ENCODE measurements around the gene VPS11.
A peak's percentile ranks its signal among the peaks of the same experiment; 100 is the strongest.

Gene VPS11

GRCh38 chr11:119029069-119029339, 38.6 kb upstream of the VPS11 start:
- Histone ChIP-seq H3K27ac (ENCODE audit: low read depth, low read length) (no peak overlapping the region), H3F3A (ENCODE audit: control insufficient read depth, insufficient read depth) (no peaks in the 10 kb centered on the region; the same call in none of the 2 replicates), H3K9me2 (replicated peaks; ENCODE audit: control insufficient read depth, low read length) (no peaks in the 10 kb centered on the region), H3K27me3 (ENCODE audit: control insufficient read depth, low read length) (no peaks in the 10 kb centered on the region), H3K4me3 (ENCODE audit: low read length) (peak overlapping the region; percentile 97), H3K79me2 (ENCODE audit: control insufficient read depth, low read length) (peaks cover 24% of the 10 kb centered on the region), H3K36me3 (ENCODE audit: control insufficient read depth, low read length) (peaks cover 58% of the 10 kb centered on the region), H3K4me1 (ENCODE audit: control insufficient read depth, low read length) (peaks cover 18% of the 10 kb centered on the region), H3K4me2 (ENCODE audit: low read length) (peak overlapping the region; percentile 64), H3K9me3 (ENCODE audit: control insufficient read depth, insufficient read depth, low read length) (no peaks in the 10 kb centered on the region), H4K20me1 (ENCODE audit: control insufficient read depth, insufficient read depth, low read depth, low read length) (no peaks in the 10 kb centered on the region)
- TF ChIP-seq EZH2phosphoT487 (IDR thresholded peaks at IDR 0.05; ENCODE audit: borderline replicate concordance, low read length) (no peak), CTCF (IDR thresholded peaks at IDR 0.05; ENCODE audit: low read depth, low read length, poor library complexity, severe bottlenecking) (no peak)

- Histone ChIP-seq H4K20me1 (ENCODE audit: control insufficient read depth, insufficient read depth, low read depth, low read length) (no peaks in the 10 kb centered on the region), H3K4me1 (ENCODE audit: control insufficient read depth, low read length) (peaks cover 18% of the 10 kb centered on the region), H3K79me2 (ENCODE audit: control insufficient read depth, low read length) (peaks cover 24% of the 10 kb centered on the region), H3K27me3 (ENCODE audit: control insufficient read depth, low read length) (no peaks in the 10 kb centered on the region), H3K4me3 (ENCODE audit: low read length) (peak overlapping the region; percentile 97), H3K27ac (ENCODE audit: low read depth, low read length) (0 out of 2 replicates have a peak overlapping the region, but pooled peaks have one; percentile 48), H3K36me3 (ENCODE audit: control insufficient read depth, low read length) (peaks cover 53% of the 10 kb centered on the region), H3K4me2 (ENCODE audit: low read length) (peak overlapping the region; percentile 64), H3K9me2 (replicated peaks; ENCODE audit: control insufficient read depth, low read length) (no peaks in the 10 kb centered on the region), H3K9me3 (ENCODE audit: control insufficient read depth, insufficient read depth, low read length) (no peaks in the 10 kb centered on the region), H3F3A (ENCODE audit: control insufficient read depth, insufficient read depth) (no peaks in the 10 kb centered on the region; the same call in 1 of the 2 replicates)
- no peak for TF ChIP-seq CTCF (IDR thresholded peaks at IDR 0.05; ENCODE audit: low read depth, low read length, poor library complexity, severe bottlenecking)
- no peak for TF ChIP-seq EZH2phosphoT487 (IDR thresholded peaks at IDR 0.05; ENCODE audit: borderline replicate concordance, low read length)
Measured at GRCh38 chr11:119029340-119030028, 38.1 kb upstream of the VPS11 start.

DNA sequence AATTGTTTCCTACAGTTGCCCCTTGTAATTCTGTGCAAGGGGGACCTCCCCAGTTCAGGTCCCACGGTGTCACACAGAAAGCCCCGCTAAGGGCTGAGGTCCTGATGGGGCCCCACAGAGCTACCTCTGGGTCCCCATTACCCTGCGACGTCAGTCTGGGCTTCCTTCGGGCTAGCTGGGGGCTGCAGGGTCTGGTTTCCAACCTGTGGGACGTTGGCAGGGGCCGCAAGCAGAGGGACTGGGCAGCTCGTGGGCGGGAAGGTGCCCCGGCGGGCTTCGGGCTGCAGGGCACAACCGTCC, 37.6 kb upstream of the VPS11 start:
- Histone ChIP-seq H3K4me1 (ENCODE audit: control insufficient read depth, low read length) (peaks cover 18% of the 10 kb centered on the region), H3K4me2 (ENCODE audit: low read length) (peak overlapping the region; percentile 64), H3K36me3 (ENCODE audit: control insufficient read depth, low read length) (peaks cover 48% of the 10 kb centered on the region), H3K4me3 (ENCODE audit: low read length) (peak overlapping the region; percentile 97), H3K27me3 (ENCODE audit: control insufficient read depth, low read length) (no peaks in the 10 kb centered on the region), H3K9me2 (replicated peaks; ENCODE audit: control insufficient read depth, low read length) (no peaks in the 10 kb centered on the region), H3F3A (ENCODE audit: control insufficient read depth, insufficient read depth) (no peaks in the 10 kb centered on the region; the same call in 1 of the 2 replicates), H3K27ac (ENCODE audit: low read depth, low read length) (peak overlapping the region; percentile 48; the same call in 1 of the 2 replicates), H3K79me2 (ENCODE audit: control insufficient read depth, low read length) (peaks cover 24% of the 10 kb centered on the region), H4K20me1 (ENCODE audit: control insufficient read depth, insufficient read depth, low read depth, low read length) (no peaks in the 10 kb centered on the region), H3K9me3 (ENCODE audit: control insufficient read depth, insufficient read depth, low read length) (no peaks in the 10 kb centered on the region)
- TF ChIP-seq CTCF (IDR thresholded peaks at IDR 0.05; ENCODE audit: low read depth, low read length, poor library complexity, severe bottlenecking) (no peak), EZH2phosphoT487 (IDR thresholded peaks at IDR 0.05; ENCODE audit: borderline replicate concordance, low read length) (no peak)

All from DOHH2 (cell line).